Ramos (cell line): ENCODE results near the gene IGLON5.

Experiments used
- in situ Hi-C: fragments of 300-500 bp; cut with MboI; formaldehyde crosslinking; loops from one replicate; pipeline ENCODE4 v1.14.3; 2022; ENCODE audit warnings: low sequenced_read_pairs; ENCODE audit not compliant: unreplicated experiment

Gene IGLON5

DNA sequence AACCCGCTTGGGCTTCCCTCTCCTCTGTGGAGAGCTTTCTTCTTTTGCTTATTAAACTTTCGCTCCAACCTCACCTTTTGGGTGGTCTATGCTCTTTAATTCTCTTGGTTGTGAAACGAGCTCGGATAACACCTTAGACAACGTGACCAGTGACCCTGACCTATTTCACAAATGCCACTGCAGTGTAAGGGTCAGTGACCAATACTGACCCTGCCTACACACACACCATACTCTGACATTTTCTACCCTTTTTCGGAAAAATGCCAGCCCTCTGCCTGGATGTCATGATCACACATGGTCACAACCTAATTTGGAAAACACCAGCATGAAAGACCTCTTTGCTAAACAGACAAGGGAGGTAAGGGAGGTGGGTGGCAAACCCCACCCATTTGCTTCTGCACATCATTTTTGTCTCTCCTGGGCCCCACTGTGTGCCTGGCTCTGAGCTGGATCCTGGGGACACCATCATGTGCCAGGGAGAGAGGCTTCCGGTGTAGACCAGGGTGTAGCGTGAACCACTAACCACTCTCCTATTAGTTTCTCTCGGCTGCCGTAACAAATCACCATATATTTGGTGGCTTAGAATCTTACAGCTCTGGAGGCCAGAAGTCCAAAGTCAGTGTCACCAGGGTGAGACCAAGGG, 44.8 kb downstream of the IGLON5 start:
- in situ Hi-C loops = no loop called here

GRCh38 chr19:51357952-51358351, 46.5 kb downstream of the IGLON5 start:
- in situ Hi-C loops = no loop called here

DNA sequence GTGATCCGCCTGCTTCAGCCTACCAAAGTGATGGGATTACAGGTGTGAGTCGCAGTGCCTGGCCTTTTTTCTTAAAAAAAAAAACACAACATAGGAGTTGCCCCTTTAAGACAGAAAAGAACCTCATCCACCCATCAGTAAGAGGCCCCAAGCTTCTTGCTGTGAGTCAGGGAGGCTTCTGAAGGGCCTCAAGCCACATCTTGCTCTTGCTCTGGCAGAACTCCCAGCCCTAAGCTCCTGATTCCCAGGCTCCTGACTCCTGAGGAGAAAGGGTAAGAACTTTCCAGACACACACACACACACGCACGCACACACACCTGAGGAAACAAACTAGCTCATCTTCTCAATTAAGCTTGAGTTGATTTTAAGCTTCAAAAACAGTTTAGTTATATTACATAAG, 47.9 kb downstream of the IGLON5 start:
- in situ Hi-C loops = no loop called here

GRCh38 chr19:51361239-51361638, 49.8 kb downstream of the IGLON5 start:
- in situ Hi-C loops = no loop called here

DNA sequence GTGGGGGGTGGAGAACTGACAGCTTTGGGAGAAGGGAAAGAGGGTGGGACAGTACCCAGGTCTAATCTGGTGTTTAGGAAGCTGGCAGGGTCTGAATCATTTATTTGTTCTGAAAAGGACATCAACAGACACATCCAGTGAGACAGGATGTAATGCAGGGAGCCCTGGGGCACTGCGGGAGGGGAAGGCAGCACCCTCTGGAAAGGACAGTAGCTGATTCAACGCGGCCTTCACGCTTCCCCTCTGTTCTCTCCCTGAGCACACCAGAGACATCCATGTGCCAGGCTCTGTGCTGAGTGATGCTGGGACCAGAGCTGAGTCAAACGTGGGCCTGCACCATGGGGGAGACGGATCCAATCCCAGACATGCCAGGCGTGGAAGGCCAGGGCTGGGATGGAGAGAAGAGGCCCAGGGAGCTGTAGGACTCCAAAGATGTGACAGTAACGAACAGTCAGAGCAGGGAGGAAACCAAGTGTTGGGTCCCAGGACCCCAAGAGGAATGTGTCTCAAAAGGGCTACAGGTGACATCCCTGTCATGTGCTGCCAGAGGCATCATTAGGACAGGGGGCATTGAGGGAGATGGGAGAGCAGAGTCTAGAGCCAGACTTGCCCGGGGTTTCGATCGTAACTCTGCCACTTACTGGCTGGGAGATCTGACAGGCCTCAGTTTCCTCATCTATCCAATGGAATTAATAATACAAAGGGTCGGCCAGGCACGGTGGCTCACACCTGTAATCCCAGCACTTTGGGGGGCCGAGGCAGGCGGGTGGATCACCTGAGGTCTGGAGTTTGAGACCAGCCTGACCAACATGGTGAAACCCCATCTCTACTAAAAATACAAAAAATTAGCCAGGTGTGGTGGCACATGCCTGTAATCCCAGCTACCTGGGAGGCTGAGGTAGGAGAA, 53.0 kb downstream of the IGLON5 start:
- in situ Hi-C loops = no loop called here

GRCh38 chr19:51365211-51365964, 53.9 kb downstream of the IGLON5 start:
- in situ Hi-C loops = no loop called here

DNA sequence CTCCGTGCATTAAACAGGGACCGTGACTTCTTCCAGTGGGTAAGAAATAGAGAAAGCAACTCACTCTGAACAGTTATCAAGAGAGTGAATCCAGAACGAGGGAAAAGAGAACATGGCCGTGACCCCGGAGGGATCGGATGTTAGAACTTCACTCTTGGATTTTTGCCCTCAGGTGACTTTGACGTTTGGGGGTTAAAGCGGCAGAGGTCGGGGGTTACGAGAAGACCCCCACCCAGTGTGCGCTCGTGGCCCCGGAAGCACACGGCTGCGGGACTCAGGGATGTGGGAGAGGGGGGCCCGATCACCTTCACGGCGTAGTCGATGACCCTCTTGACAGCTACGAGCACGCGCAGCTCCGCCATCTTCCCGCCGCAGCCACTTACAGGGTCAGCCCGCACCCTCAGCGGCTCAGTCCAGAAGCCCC, 54.5 kb downstream of the IGLON5 start, which contains the start of gene ETFB:
Gene ETFB, minus strand, starts transcription at position 424 of the 424 bp plus-strand sequence. Its CDS starts 62 bp downstream, at position 362.
- in situ Hi-C loops = no loop called here

DNA sequence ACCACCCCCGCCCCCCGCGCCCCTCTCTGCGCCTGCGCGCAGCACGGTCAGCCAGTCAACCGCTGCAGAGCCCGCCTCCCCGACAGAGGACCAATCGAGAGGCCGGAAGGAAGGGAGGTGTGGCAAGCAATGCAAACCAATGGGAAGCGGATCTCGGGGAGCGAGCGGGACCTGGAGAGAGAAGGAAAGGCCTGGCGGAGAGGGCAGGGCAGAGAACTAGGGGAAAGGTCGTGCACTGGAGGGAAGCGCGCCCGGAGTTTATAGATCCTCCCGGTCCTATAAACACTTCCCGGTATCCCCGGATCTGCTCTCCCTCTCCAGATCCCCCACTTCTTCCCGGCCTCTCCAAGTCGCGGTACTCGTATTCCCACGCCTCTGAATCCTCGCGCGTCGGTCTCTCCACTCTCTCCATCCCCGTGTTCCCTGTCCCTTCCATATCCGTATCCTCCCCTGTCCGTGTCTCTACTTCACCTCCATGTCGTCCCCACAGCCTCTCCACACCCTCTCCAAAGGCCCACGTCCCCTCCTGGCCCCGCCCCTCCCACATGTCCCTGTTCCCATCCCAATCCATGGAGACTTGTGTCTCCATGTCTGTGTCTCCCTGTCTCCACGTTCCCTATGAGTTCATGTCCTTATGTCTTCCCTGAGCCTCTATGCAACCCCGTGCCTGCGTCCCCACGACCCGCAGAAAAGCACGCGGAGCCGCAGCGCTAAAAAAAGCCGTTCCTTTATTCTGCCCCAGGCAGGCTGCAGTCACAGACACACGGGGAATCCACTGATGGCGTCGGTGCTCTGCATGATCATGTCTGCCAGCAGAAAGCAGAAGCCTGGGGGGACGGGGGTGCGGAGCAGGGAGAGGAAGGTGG, 55.2 kb downstream of the IGLON5 start:
- in situ Hi-C loops = no loop called here

DNA sequence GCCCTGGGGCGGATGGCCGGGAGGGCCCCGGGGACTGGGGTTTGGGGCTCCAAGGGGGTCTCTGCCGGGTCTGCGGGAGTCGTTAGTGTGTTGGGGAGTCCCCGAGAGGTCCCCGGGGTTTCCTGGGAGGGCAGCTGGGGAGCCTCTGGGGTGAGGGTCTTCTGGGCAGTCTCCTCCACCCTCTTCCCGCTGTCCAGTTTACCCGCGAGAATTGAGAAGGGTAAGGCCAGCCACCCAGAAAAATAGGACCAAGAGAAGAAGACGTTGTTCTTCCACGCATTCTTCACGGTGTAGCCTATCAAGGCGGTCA, 55.8 kb downstream of the IGLON5 start:
- in situ Hi-C loops = no loop called here

- in situ Hi-C loops = no loop called here
These were observed 56.3 kb downstream of the IGLON5 start for GRCh38 chr19:51367565-51368365.

- in situ Hi-C loops = no loop called here
These were observed 57.2 kb downstream of the IGLON5 start, which contains the start of gene CLDND2 for GRCh38 chr19:51368366-51369282. CLDND2 (minus strand) TSS chr19:51369003; CDS start chr19:51368577, 426 bp downstream.

GRCh38 chr19:51370230-51370629, 58.8 kb downstream of the IGLON5 start:
- in situ Hi-C loops = no loop called here

GRCh38 chr19:51371186-51371690, 59.8 kb downstream of the IGLON5 start:
- in situ Hi-C loops = no loop called here

- in situ Hi-C loops = no loop called here
These were observed 60.7 kb downstream of the IGLON5 start for GRCh38 chr19:51372021-51372648.

GRCh38 chr19:51372649-51373504, 61.4 kb downstream of the IGLON5 start, which contains the start of gene NKG7:
NKG7 (minus strand) TSS chr19:51372654; CDS start chr19:51372535, 119 bp downstream.
- in situ Hi-C loops = no loop called here

DNA sequence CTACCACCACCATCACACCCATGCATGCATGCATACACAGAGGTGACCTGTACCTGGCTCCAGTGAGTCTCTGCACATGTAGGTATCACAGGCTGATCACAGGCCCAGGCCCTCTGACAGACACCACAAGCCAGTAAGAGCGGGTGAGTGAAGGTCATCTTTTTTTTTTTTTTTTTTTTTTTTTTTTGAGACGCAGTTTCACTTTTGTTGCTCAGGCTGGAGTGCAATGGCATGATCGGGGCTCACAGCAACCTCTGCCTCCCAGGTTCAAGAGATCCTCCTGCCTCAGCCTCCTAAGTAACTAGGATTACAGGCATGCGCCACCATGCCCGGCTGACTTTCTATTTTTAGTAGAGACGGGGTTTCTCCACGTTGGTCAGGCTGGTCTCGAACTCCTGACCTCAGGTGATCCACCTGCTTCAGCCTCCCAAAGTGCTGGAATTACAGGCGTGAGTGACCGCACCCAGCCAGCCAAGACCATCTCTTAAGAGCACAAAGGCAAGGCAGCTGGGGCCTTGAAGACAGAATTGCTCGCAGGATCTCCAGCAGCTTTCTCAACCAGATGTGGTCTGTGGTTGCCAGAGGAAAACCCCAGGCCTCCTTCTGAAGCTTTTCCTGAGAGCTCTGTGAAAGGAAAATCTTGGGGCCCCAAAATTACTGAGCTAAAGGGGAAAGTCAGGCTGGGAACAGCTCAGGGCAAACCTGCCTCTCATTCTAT, 64.2 kb downstream of the IGLON5 start:
- in situ Hi-C loops = no loop called here
